ENCODE results near the gene GPRIN3.
A peak's percentile ranks its signal among the peaks of the same experiment; 100 is the strongest.

The GPRIN3 gene

GRCh38 chr4:89307446-89308160, at the start of gene GPRIN3:
GPRIN3 (minus strand) TSS chr4:89307800; CDS start chr4:89250110, 57,690 bp downstream.
- DNase-seq: peak; percentile 6

GRCh38 chr4:89357340-89357739, 49.7 kb upstream of the GPRIN3 start:
- no peak for DNase-seq

GRCh38 chr4:89356086-89356485, 48.5 kb upstream of the GPRIN3 start:
- DNase-seq: peak; percentile 91

- DNase-seq: no peak
Measured at GRCh38 chr4:89353514-89353913, 45.9 kb upstream of the GPRIN3 start.

GRCh38 chr4:89352541-89352940, 44.9 kb upstream of the GPRIN3 start:
- DNase-seq: no peak

- DNase-seq: no peak
Measured at GRCh38 chr4:89351201-89351600, 43.6 kb upstream of the GPRIN3 start.

- no peak for DNase-seq
Measured at GRCh38 chr4:89347363-89348025, 39.9 kb upstream of the GPRIN3 start.

- DNase-seq: no peak
Measured at GRCh38 chr4:89344571-89344970, 37.0 kb upstream of the GPRIN3 start.

GRCh38 chr4:89338206-89338605, 30.6 kb upstream of the GPRIN3 start:
- no peak for DNase-seq

- no peak for DNase-seq
Measured at GRCh38 chr4:89337681-89338080, 30.1 kb upstream of the GPRIN3 start.

GRCh38 chr4:89336818-89337420, 29.3 kb upstream of the GPRIN3 start:
- no peak for DNase-seq

GRCh38 chr4:89334830-89335229, 27.2 kb upstream of the GPRIN3 start:
- DNase-seq: no peak

GRCh38 chr4:89334311-89334710, 26.7 kb upstream of the GPRIN3 start:
- no peak for DNase-seq

- no peak for DNase-seq
Measured at GRCh38 chr4:89331686-89332544, 24.3 kb upstream of the GPRIN3 start.

GRCh38 chr4:89331197-89331596, 23.6 kb upstream of the GPRIN3 start:
- DNase-seq: no peak

GRCh38 chr4:89329280-89329679, 21.7 kb upstream of the GPRIN3 start:
- no peak for DNase-seq

- DNase-seq: no peak
Measured at GRCh38 chr4:89324671-89325070, 17.1 kb upstream of the GPRIN3 start.

GRCh38 chr4:89322671-89323070, 15.1 kb upstream of the GPRIN3 start:
- DNase-seq: no peak

GRCh38 chr4:89319756-89320155, 12.2 kb upstream of the GPRIN3 start:
- no peak for DNase-seq

GRCh38 chr4:89316931-89317366, 9.3 kb upstream of the GPRIN3 start:
- no peak for DNase-seq

GRCh38 chr4:89316211-89316610, 8.6 kb upstream of the GPRIN3 start:
- DNase-seq: no peak

- DNase-seq: no peak
Measured at GRCh38 chr4:89314291-89314690, 6.7 kb upstream of the GPRIN3 start.

- no peak for DNase-seq
Measured at GRCh38 chr4:89312066-89312465, 4.5 kb upstream of the GPRIN3 start.
